NCI-H146 (cell line): ENCODE data around the gene DNAH1.
"Not testable (repeated sequence)": the region's sequence is repeated elsewhere in the genome, so short reads cannot be mapped to it uniquely, and the experiment has no call there.

Experiments
- DNase-seq: peaks from one replicate; lab custom pipeline; 2025; lab: John Stamatoyannopoulos, UW

DNAH1 gene

GRCh38 chr3:52315977-52316764 is at the start of gene DNAH1:
DNAH1 (plus strand) TSS chr3:52316319; CDS start chr3:52322443, 6,124 bp downstream.
- peak; percentile 5 for DNase-seq

- no peak for DNase-seq
Measured at GRCh38 chr3:52268036-52268435, 48.1 kb upstream of the DNAH1 start.

GRCh38 chr3:52269776-52270175 is 46.3 kb upstream of the DNAH1 start:
- no peak for DNase-seq

GRCh38 chr3:52270252-52270754 is 45.8 kb upstream of the DNAH1 start:
- DNase-seq = no peak

GRCh38 chr3:52272172-52272571 is 43.9 kb upstream of the DNAH1 start:
- not testable (repeated sequence) for DNase-seq

GRCh38 chr3:52272831-52273230 is 43.3 kb upstream of the DNAH1 start:
- no peak for DNase-seq

- not testable (repeated sequence) for DNase-seq
Measured at GRCh38 chr3:52274781-52275180, 41.3 kb upstream of the DNAH1 start.

GRCh38 chr3:52277071-52277964 is 38.8 kb upstream of the DNAH1 start:
- DNase-seq = peak; percentile 41

- peak; percentile 39 for DNase-seq
Measured at GRCh38 chr3:52277972-52278509, 38.1 kb upstream of the DNAH1 start.

GRCh38 chr3:52278510-52279069 is 37.5 kb upstream of the DNAH1 start, which contains the start of gene WDR82:
WDR82 (minus strand) TSS chr3:52278649; CDS start chr3:52278361, 288 bp downstream.
- DNase-seq = peak; percentile 90

- DNase-seq = no peak
Measured at GRCh38 chr3:52279596-52279995, 36.5 kb upstream of the DNAH1 start.

GRCh38 chr3:52280050-52280461 is 36.1 kb upstream of the DNAH1 start:
- peak; percentile 61 for DNase-seq

GRCh38 chr3:52281981-52282801 is 33.9 kb upstream of the DNAH1 start:
- no peak for DNase-seq

GRCh38 chr3:52283306-52283705 is 32.8 kb upstream of the DNAH1 start:
- no peak for DNase-seq

GRCh38 chr3:52284051-52284450 is 32.1 kb upstream of the DNAH1 start:
- DNase-seq = not testable (repeated sequence)

GRCh38 chr3:52286777-52287110 is 29.4 kb upstream of the DNAH1 start:
- DNase-seq = no peak

- no peak for DNase-seq
Measured at GRCh38 chr3:52288674-52289073, 27.4 kb upstream of the DNAH1 start.

- DNase-seq = no peak
Measured at GRCh38 chr3:52289338-52289746, 26.8 kb upstream of the DNAH1 start.

GRCh38 chr3:52289747-52290595 is 26.1 kb upstream of the DNAH1 start:
- no peak for DNase-seq
